ENCODE measurements around the gene HBS1L.

Gene HBS1L

GRCh38 chr6:135008072-135008940, 46.3 kb downstream of the HBS1L start:
- H3K36me3 ChIP-seq: no peaks in the 10 kb centered on the region

GRCh38 chr6:135006386-135006914, 48.2 kb downstream of the HBS1L start:
- Histone ChIP-seq H3K27me3 (no peaks in the 10 kb centered on the region), H3K4me3 (ENCODE audit: low read depth in 1 of 2, low read length in 1 of 2) (no peak overlapping the region), H3K36me3 (no peaks in the 10 kb centered on the region), H3K4me1 (ENCODE audit: control insufficient read depth in 1 of 2, insufficient read depth in 1 of 2, low read depth in 1 of 2, low read length in 1 of 2) (no peaks in the 10 kb centered on the region), H3K9me3 (no peaks in the 10 kb centered on the region), H3K27ac (no peak overlapping the region)
- no peak for TF ChIP-seq CTCF (IDR thresholded peaks at IDR 0.05)

More at GRCh38 chr6:135008072-135008940, 46.3 kb downstream of the HBS1L start:
- no peaks in the 10 kb centered on the region for H3K4me1 ChIP-seq (ENCODE audit: control insufficient read depth in 1 of 2, insufficient read depth in 1 of 2, low read depth in 1 of 2, low read length in 1 of 2)
- TF ChIP-seq CTCF (IDR thresholded peaks at IDR 0.05): no peak
- no peak overlapping the region for H3K4me3 ChIP-seq (ENCODE audit: low read depth in 1 of 2, low read length in 1 of 2)
- no peaks in the 10 kb centered on the region for H3K9me3 ChIP-seq
- H3K27me3 ChIP-seq: no peaks in the 10 kb centered on the region
- H3K27ac ChIP-seq: no peak overlapping the region

- no peaks in the 10 kb centered on the region for H3K4me1 ChIP-seq (ENCODE audit: control insufficient read depth in 1 of 2, insufficient read depth in 1 of 2, low read depth in 1 of 2, low read length in 1 of 2)
- TF ChIP-seq CTCF (IDR thresholded peaks at IDR 0.05): no peak
- H3K36me3 ChIP-seq: no peaks in the 10 kb centered on the region
- H3K27ac ChIP-seq: no peak overlapping the region
- H3K9me3 ChIP-seq: no peaks in the 10 kb centered on the region
- H3K4me3 ChIP-seq (ENCODE audit: low read depth in 1 of 2, low read length in 1 of 2): no peak overlapping the region
- H3K27me3 ChIP-seq: no peaks in the 10 kb centered on the region
These were observed 50.2 kb downstream of the HBS1L start for GRCh38 chr6:135004399-135004798.

GRCh38 chr6:135002974-135003703, 51.5 kb downstream of the HBS1L start:
- no peak overlapping the region for H3K4me3 ChIP-seq (ENCODE audit: low read depth in 1 of 2, low read length in 1 of 2)
- no peak overlapping the region for H3K27ac ChIP-seq
- H3K9me3 ChIP-seq: no peaks in the 10 kb centered on the region
- H3K27me3 ChIP-seq: no peaks in the 10 kb centered on the region
- H3K4me1 ChIP-seq (ENCODE audit: control insufficient read depth in 1 of 2, insufficient read depth in 1 of 2, low read depth in 1 of 2, low read length in 1 of 2): no peaks in the 10 kb centered on the region
- H3K36me3 ChIP-seq: peaks cover 6% of the 10 kb centered on the region
- TF ChIP-seq CTCF (IDR thresholded peaks at IDR 0.05): no peak

GRCh38 chr6:135002229-135002844, 52.3 kb downstream of the HBS1L start:
- Histone ChIP-seq H3K27ac (no peak overlapping the region), H3K4me1 (ENCODE audit: control insufficient read depth in 1 of 2, insufficient read depth in 1 of 2, low read depth in 1 of 2, low read length in 1 of 2) (no peaks in the 10 kb centered on the region), H3K4me3 (ENCODE audit: low read depth in 1 of 2, low read length in 1 of 2) (no peak overlapping the region), H3K27me3 (no peaks in the 10 kb centered on the region), H3K9me3 (no peaks in the 10 kb centered on the region), H3K36me3 (peaks cover 8% of the 10 kb centered on the region)
- TF ChIP-seq CTCF (IDR thresholded peaks at IDR 0.05): no peak
